ENCODE measurements around the gene ITGA2.

DNA sequence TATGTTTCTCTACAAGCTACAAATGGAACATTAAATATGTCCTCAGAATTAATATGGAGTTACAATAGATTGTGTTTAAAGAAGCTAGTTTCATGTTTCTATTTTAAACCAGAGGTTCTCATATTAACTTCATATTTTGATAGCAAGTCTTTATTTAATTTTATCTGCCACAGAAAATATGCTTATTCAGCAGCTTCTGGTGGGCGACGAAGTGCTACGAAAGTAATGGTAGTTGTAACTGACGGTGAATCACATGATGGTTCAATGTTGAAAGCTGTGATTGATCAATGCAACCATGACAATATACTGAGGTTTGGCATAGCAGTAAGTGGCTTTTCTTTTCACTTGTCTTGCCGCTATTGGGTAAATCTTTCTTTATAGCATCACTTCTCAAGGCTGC, 66.2 kb downstream of the ITGA2 start:
- TF ChIP-seq, protein P1, sequence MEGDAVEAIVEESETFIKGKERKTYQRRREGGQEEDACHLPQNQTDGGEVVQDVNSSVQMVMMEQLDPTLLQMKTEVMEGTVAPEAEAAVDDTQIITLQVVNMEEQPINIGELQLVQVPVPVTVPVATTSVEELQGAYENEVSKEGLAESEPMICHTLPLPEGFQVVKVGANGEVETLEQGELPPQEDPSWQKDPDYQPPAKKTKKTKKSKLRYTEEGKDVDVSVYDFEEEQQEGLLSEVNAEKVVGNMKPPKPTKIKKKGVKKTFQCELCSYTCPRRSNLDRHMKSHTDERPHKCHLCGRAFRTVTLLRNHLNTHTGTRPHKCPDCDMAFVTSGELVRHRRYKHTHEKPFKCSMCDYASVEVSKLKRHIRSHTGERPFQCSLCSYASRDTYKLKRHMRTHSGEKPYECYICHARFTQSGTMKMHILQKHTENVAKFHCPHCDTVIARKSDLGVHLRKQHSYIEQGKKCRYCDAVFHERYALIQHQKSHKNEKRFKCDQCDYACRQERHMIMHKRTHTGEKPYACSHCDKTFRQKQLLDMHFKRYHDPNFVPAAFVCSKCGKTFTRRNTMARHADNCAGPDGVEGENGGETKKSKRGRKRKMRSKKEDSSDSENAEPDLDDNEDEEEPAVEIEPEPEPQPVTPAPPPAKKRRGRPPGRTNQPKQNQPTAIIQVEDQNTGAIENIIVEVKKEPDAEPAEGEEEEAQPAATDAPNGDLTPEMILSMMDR (conservative IDR thresholded peaks at IDR 0.05; ENCODE audit: low read depth, low read length): no peak
- no peak for TF ChIP-seq EZH2phosphoT487 (IDR thresholded peaks at IDR 0.05; ENCODE audit: borderline replicate concordance, low read length)
- no peak for TF ChIP-seq EZH2 (IDR thresholded peaks at IDR 0.05; ENCODE audit: low read length, unreplicated experiment)
